B cell (primary cell): ENCODE results near the gene SASH1. TPM values are rescaled to one million over a fixed set of nuclear protein-coding genes. Genes with fewer than 3 reads are reported as not detected.
A peak's percentile ranks its signal among the peaks of the same experiment; 100 is the strongest.

Source experiments
- ATAC-seq: fragments of 200-7000 bp; cut with Tn5 transposase; one replicate; pipeline ENCODE4 v1.10.0; 2021; ENCODE audit warnings: low read depth, mild to moderate bottlenecking, moderate number of reproducible peaks, moderate library complexity
- CTCF ChIA-PET: fragments of 350-600 bp; sonication (Branson Sonifier 250); formaldehyde crosslinking; loops from one replicate; lab custom pipeline; 2021; ENCODE audit warnings: antibody characterized with exemption, inconsistent platforms; lab: Charles Lee
- POLR2A ChIA-PET: fragments of 350-600 bp; sonication (Branson Sonifier 250); formaldehyde crosslinking; loops from one replicate; lab custom pipeline; 2021; ENCODE audit warnings: antibody characterized with exemption; lab: Charles Lee
- DNase-seq: peaks from one replicate; pipeline ENCODE4 v3.0.0; 2013
- H2AFZ ChIP-seq: 2 replicates; pipeline ENCODE4 v1.6.1; 2012; ENCODE audit warnings: mild to moderate bottlenecking, low read depth, low read length; ENCODE audit not compliant: insufficient read depth, poor library complexity, severe bottlenecking
- H3K27ac ChIP-seq, 2 donors: 1 replicate in 1 of 2; 2 replicates in 1 of 2; pipeline ENCODE4 v1.5.1; 2012 to 2013; ENCODE audit warnings: low read length in 2 of 2, mild to moderate bottlenecking in 2 of 2, moderate library complexity in 1 of 2
- H3K27me3 ChIP-seq, 4 experiments: fragments of 200-600 bp in 1 of 4; sonication (generic) in 1 of 4; replicated peaks in 1 of 4; 1 replicate in 2 of 4; 2 replicates in 2 of 4; pipeline versions ENCODE4 v1.6.1 to v1.7.0; 2013 to 2016; ENCODE audit warnings: low read length in 3 of 4, mild to moderate bottlenecking in 2 of 4, mixed read lengths in 1 of 4, moderate library complexity in 1 of 4; ENCODE audit not compliant: insufficient read depth in 4 of 4, control insufficient read depth in 3 of 4; ENCODE audit errors: control extremely low read depth in 1 of 4
- H3K36me3 ChIP-seq, 2 experiments: replicated peaks in 1 of 2; 1 replicate in 1 of 2; 2 replicates in 1 of 2; pipeline versions ENCODE4 v1.6.1 to v1.7.1; 2013; ENCODE audit warnings: low read length in 1 of 2; ENCODE audit not compliant: insufficient read depth in 2 of 2, control insufficient read depth in 1 of 2; ENCODE audit errors: control extremely low read depth in 1 of 2, extremely low read depth in 1 of 2
- H3K4me1 ChIP-seq, 2 donors: fragments of 200-600 bp in 1 of 2; sonication (generic) in 1 of 2; 1 replicate in 1 of 2; 2 replicates in 1 of 2; pipeline versions ENCODE4 v1.5.1 to v1.6.1; 2013 to 2017; ENCODE audit warnings: low read length in 2 of 2; ENCODE audit not compliant: control insufficient read depth in 2 of 2, insufficient read depth in 2 of 2
- H3K4me2 ChIP-seq: replicated peaks from 2 replicates; pipeline ENCODE3; 2012; ENCODE audit warnings: mild to moderate bottlenecking, low read depth, low read length; ENCODE audit not compliant: poor library complexity, severe bottlenecking
- H3K4me3 ChIP-seq, 5 experiments: fragments of 200-600 bp in 1 of 5; sonication (generic) in 1 of 5; 1 replicate in 3 of 5; 2 replicates in 2 of 5; pipeline versions ENCODE4 v1.5.1 to v1.7.0; 2011 to 2016; ENCODE audit warnings: low read length in 4 of 5, mild to moderate bottlenecking in 4 of 5, low read depth in 2 of 5, control low read depth in 1 of 5, moderate library complexity in 1 of 5; ENCODE audit not compliant: insufficient read depth in 1 of 5; ENCODE audit errors: control extremely low read depth in 1 of 5, extremely low read depth in 1 of 5
- H3K79me2 ChIP-seq: fragments of 200-600 bp; sonication (generic); one replicate; pipeline ENCODE4 v1.6.0; 2016; ENCODE audit warnings: low read length; ENCODE audit not compliant: control insufficient read depth, insufficient read depth
- H3K9ac ChIP-seq: fragments of 200-600 bp; sonication (generic); 2 replicates; pipeline ENCODE4 v1.6.1; 2017; ENCODE audit warnings: mild to moderate bottlenecking, low read length, moderate library complexity
- H3K9me3 ChIP-seq, 3 donors: one replicate each; pipeline versions ENCODE4 v1.6.1 to v1.7.1; 2013; ENCODE audit warnings: low read length in 2 of 3; ENCODE audit not compliant: control insufficient read depth in 2 of 3, insufficient read depth in 1 of 3; ENCODE audit errors: control extremely low read depth in 1 of 3
- H4K20me1 ChIP-seq: 2 replicates; pipeline ENCODE4 v1.6.0; 2012; ENCODE audit warnings: mild to moderate bottlenecking, low read length; ENCODE audit not compliant: insufficient read depth, control insufficient read depth, poor library complexity, severe bottlenecking
- H3K27ac Mint-ChIP-seq: one replicate; pipeline ENCODE4 v1.8.0; 2021; ENCODE audit warnings: mixed read lengths
- H3K27me3 Mint-ChIP-seq: one replicate; pipeline ENCODE4 v1.8.0; 2021; ENCODE audit warnings: mixed read lengths
- H3K4me1 Mint-ChIP-seq: one replicate; pipeline ENCODE4 v1.8.0; 2021; ENCODE audit warnings: mixed read lengths
- H3K4me3 Mint-ChIP-seq: one replicate; pipeline ENCODE4 v1.8.0; 2021; ENCODE audit warnings: mixed read lengths
- H3K9me3 Mint-ChIP-seq: one replicate; pipeline ENCODE4 v1.8.0; 2022; ENCODE audit warnings: mixed read lengths; ENCODE audit not compliant: insufficient read depth
- EZH2 ChIP-seq: IDR thresholded peaks from 2 replicates; pipeline ENCODE4 v1.6.1; 2012; ENCODE audit warnings: borderline replicate concordance, low read depth, mild to moderate bottlenecking, moderate library complexity, low read length; ENCODE audit not compliant: insufficient read depth, poor library complexity, severe bottlenecking
- WGBS: methylation state at CpG from one replicate; pipeline ENCODE4 v1.1.5; 2013; ENCODE audit warnings: missing lambda C conversion rate; ENCODE audit not compliant: insufficient coverage; 5-methylcytosine and 5-hydroxymethylcytosine counted together
- intact Hi-C: fragments of 100-400 bp; cut with micrococcal nuclease; formaldehyde crosslinking; loops from one replicate; pipeline ENCODE4 v1.10.0; 2022
- polyA plus RNA-seq: library from polyadenylated mRNA; depleted of rRNA; stranded (reverse); fragments of >200 nt; gene quantifications from 2 replicates; pipeline ENCODE4 v1.2.3, GENCODE V29; 2012
- total RNA-seq, 2 donors: library from RNA; stranded (reverse); fragments of 120-200 nt in 1 of 2; gene quantifications; 1 replicate in 1 of 2; 2 replicates in 1 of 2; pipeline versions ENCODE4 v1.2.3 to v1.2.4, GENCODE V29; 2013 to 2022
- TF ChIP-seq, protein P1 (sequence below): fragments of 200-600 bp; IDR thresholded peaks from one replicate; pipeline ENCODE4 v1.8.0; 2022; ENCODE audit warnings: antibody characterized with exemption, mild to moderate bottlenecking

Gene SASH1
- total and polyA plus RNA-seq, 2 donors (not counting 1 experiment from before 2014, with no cell fraction given): 0.01 to 0.07 TPM

DNA sequence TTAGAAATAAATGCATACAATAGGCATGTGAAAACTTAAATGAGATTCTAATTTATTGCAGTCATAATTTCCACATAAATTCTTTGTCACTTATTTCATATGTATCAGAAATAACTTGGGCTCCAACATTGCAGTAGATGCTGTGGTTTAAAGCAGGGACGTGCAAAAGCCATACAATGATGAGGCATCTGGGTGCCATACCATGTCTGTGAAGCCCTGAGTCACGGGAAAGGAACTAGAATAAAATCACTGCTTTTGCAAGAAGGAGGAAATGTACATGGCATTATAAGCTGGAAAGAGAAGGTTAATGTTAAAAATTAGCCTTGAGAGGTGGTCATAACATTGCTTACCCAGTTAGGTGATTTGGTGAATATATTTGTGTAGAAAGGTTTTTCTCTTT, 180.4 kb downstream of the SASH1 start:
- Mint-ChIP-seq H3K27ac (no peak overlapping the region), H3K9me3 (no peaks in the 10 kb centered on the region), H3K4me3 (no peak overlapping the region), H3K4me1 (peaks cover 47% of the 10 kb centered on the region), H3K27me3 (no peaks in the 10 kb centered on the region)
- no peak for DNase-seq
- Histone ChIP-seq H3K27ac (no peak overlapping the region), H3K4me3 (no peak overlapping the region), H3K9ac (no peak overlapping the region), H3K36me3 (no peaks in the 10 kb centered on the region), H3K9me3 (peaks cover 0 to 6% (median 0%) of the 10 kb centered on the region in 3 donors), H3K4me1 (peaks cover 23 to 24% of the 10 kb centered on the region in 2 donors), H2AFZ (no peak overlapping the region), H3K79me2 (no peaks in the 10 kb centered on the region), H3K27me3 (no peaks in the 10 kb centered on the region), H3K4me2 (no peak overlapping the region), H4K20me1 (no peaks in the 10 kb centered on the region)
- ATAC-seq: no peak
- intact Hi-C loops: no loop called here
- 72% methylated on average over 2 of the region's 2 CpGs for WGBS
- TF ChIP-seq EZH2: no peak
- TF ChIP-seq, protein P1, sequence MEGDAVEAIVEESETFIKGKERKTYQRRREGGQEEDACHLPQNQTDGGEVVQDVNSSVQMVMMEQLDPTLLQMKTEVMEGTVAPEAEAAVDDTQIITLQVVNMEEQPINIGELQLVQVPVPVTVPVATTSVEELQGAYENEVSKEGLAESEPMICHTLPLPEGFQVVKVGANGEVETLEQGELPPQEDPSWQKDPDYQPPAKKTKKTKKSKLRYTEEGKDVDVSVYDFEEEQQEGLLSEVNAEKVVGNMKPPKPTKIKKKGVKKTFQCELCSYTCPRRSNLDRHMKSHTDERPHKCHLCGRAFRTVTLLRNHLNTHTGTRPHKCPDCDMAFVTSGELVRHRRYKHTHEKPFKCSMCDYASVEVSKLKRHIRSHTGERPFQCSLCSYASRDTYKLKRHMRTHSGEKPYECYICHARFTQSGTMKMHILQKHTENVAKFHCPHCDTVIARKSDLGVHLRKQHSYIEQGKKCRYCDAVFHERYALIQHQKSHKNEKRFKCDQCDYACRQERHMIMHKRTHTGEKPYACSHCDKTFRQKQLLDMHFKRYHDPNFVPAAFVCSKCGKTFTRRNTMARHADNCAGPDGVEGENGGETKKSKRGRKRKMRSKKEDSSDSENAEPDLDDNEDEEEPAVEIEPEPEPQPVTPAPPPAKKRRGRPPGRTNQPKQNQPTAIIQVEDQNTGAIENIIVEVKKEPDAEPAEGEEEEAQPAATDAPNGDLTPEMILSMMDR: no peak
- POLR2A ChIA-PET: no interaction called here
- CTCF ChIA-PET: interaction anchor here (1.9 kb wide), 1 partner anchor 37 kb away, joined by 8 read pairs; no protein-coding TSS in a partner anchor

DNA sequence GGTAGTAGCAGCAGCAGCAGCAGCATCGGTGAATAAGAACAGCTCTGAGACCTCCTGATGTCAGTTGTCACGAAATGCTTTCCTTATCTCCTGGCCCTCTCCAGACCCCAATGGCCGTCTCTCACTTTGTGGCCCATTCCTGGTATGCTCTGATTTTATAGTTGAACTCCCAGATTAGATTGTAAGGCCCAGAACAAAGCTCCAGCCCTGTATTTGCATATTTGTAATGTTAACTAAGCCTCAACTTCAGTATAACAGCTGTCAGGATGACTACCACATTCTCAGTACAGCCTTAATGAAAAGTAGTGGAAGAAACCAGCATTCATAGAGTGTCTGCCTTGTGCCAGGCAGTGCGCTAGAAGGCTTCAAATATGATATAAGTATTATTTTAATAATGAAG, 180.9 kb downstream of the SASH1 start:
- intact Hi-C loops: no loop called here
- DNase-seq: no peak
- no peaks in the 10 kb centered on the region for H4K20me1 ChIP-seq
- H3K36me3 ChIP-seq: no peaks in the 10 kb centered on the region
- H3K9me3 ChIP-seq: peaks cover 0 to 6% (median 0%) of the 10 kb centered on the region in 3 donors
- H2AFZ ChIP-seq: no peak overlapping the region
- Mint-ChIP-seq H3K27ac (peak overlapping the region; percentile 37), H3K9me3 (no peaks in the 10 kb centered on the region), H3K4me3 (no peak overlapping the region), H3K4me1 (peaks cover 47% of the 10 kb centered on the region), H3K27me3 (no peaks in the 10 kb centered on the region)
- 67% methylated on average over 2 of the region's 4 CpGs for WGBS
- H3K79me2 ChIP-seq: no peaks in the 10 kb centered on the region
- no peak overlapping the region for H3K4me2 ChIP-seq
- no peaks in the 10 kb centered on the region for H3K27me3 ChIP-seq
- no peak for ATAC-seq
- no peak overlapping the region for H3K9ac ChIP-seq
- POLR2A ChIA-PET: no interaction called here
- H3K4me1 ChIP-seq: peaks cover 23 to 24% of the 10 kb centered on the region in 2 donors
- no peak overlapping the region for H3K4me3 ChIP-seq
- CTCF ChIA-PET: interaction anchor here (1.9 kb wide), 1 partner anchor 37 kb away, joined by 8 read pairs; no protein-coding TSS in a partner anchor
- H3K27ac ChIP-seq: no peak overlapping the region
- no peak for TF ChIP-seq EZH2
- TF ChIP-seq, protein P1: no peak
